Stimulated activated naive CD4-positive, alpha-beta T cell (primary cell): Measurements from ENCODE around the gene DUSP3.
"Not testable (repeated sequence)": the region's sequence is repeated elsewhere in the genome, so short reads cannot be mapped to it uniquely, and the experiment has no call there.

Experiments used
- DNase-seq, 6 experiments: peaks; one replicate each; lab custom pipeline; 2025; lab: John Stamatoyannopoulos, UW

DUSP3 gene

DNA sequence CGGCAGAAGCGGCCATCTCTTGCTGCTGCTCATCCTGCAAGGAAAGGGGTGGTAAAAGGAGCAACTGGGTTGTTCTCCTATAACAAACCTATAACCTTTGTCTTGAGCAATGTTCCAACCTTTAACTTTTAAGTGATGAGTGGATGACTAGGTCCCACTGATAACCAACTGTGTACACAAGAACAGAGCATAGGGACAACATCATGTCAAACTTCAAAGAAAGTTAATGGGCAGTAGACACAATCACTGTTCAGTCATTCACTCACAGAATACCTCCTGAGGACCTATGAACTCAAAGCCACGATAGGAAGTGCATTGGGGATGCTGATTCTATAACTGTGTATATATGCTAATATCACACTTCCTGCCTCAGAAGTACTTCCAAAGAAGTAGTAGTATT lies 23.1 kb upstream of the DUSP3 start:
- no peak for DNase-seq

DNA sequence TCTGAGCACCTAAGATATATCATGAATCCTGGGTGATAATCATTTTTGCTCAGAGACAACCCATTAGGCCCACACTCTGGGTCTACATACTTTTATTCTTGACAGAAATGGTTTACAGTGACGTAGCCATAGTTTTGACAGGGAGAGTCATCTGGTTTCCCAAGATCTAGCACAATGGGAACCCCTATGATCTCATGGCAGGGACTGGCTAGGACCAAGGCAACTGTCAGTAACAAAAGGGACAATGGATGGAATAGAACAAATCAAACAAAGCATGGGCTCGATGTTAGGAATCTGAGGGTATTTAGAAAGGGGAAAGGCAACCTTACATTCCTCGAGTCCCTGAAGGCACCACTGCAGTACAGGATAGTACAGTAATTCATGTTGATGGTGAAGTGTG lies 22.0 kb upstream of the DUSP3 start:
- DNase-seq = no peak

DNA sequence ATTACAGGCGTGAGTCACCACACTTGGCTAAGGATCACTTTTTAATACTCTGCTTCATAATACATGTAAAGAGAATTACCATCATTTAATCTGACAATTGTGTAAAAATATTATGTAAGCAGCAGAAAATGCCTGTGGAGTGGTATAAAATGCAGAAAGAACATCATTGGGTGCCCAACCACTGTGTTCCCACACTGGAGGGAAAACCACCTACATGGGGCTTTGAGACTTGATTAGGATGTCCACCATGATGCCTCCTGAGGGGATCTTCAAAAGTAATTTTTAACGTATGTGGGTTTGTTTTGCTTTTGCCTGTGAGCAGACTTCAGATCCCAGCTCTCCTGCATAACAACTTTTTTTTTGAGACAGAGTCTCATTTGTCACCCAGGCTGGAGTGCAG lies 20.3 kb upstream of the DUSP3 start:
- no peak for DNase-seq

DNA sequence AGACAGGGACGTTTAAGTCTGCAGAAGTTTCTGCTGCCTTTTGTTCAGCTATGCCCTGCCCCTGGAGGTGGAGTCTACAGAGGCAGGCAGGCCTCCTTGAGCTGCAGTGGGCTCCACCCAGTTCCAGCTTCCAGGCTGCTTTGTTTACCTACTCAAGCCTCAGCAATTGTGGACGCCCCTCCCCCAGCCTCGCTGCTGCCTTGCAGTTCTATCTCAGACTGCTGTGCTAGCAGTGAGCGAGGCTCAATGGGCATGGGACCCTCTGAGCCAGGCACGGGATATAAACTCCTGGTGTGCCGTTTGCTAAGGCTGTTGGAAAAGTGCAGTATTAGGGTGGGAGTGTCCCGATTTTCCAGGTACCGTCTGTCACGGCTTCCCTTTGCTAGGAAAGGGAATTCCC lies 19.2 kb upstream of the DUSP3 start:
- not testable (repeated sequence) for DNase-seq

DNA sequence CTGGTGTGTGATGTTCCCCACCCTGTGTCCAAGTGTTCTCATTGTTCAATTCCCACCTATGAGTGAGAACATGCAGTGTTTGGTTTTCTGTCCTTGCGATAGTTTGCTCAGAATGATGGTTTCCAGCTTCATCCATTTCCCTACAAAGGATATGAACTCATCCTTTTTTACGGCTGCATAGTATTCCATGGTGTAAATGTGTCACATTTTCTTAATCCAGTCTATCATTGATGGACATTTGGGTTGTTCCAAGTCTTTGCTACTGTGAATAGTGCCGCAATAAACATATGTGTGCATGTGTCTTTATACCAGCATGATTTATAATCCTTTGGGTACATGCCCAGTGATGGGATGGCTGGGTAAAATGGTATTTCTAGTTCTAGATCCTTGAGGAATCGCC lies 13.9 kb upstream of the DUSP3 start:
- not testable (repeated sequence) for DNase-seq

DNA sequence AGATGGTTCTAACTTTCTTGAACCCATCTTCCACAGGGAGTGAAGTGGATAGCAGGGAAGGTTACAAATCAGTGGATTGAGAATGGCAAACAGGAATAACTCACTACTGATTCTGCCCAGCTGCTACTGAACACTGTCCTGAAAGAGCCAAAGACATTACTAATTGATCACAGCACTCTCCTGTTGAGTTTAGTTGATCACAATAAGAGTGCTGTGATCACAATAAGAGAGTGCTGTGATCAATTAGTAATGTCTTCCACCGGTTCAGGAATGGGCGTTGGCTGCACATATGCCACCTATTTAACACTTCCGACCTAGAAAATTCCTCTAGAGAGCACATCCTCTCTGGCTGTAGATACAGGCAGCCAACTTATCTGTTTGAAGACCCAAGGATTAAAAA lies 12.8 kb upstream of the DUSP3 start:
- DNase-seq = no peak

DNA sequence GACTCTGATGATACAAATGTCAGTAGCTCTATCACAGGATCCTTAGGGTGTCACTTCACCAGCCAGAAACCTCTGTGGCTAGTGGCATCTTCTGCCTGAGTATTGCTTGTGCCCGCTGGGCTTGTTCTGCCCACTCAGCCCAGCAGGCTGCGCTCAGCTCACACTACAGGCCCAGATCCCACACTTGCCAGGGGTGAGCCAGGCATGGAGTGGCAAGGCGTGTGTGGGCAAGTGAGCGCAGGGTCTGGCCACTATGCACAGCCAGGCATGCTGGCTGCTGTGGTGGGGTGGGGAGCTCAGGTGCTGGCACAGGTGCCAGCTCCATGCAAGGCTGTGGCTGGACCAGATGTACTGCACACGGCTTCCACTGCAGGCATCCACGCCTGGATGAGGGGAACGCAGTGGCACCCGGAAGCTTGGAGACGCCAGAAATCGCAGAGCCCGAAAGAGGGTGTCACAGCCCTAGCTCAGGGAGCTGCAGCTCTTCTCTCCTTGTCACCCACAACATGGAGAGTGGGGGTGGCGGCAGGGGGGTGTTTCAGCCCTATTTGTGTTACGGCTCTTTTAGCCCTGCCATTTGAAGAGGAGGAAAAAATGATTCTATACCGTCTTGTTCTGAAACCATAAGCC lies 11.6 kb upstream of the DUSP3 start:
- DNase-seq = no peak

DNA sequence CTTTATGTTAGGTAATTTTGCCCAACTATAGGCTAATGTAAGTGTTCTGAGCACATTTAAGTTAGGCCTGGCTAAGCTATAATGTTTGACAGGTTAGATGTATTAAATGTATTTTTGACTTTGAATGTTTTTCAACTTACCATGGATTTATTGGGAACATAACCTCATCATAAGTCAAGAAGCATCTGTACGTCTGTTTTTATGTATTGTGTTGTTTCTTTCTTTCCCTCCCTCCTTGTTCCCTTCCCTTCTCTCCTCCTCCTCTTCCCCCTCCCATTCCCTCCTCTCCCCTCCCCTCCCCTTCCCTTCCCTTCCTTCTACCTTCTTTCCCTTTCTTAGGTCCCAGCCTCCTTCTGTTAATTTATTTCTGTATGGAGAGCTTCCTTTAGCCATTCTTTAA lies 10.7 kb upstream of the DUSP3 start:
- DNase-seq = no peak

DNA sequence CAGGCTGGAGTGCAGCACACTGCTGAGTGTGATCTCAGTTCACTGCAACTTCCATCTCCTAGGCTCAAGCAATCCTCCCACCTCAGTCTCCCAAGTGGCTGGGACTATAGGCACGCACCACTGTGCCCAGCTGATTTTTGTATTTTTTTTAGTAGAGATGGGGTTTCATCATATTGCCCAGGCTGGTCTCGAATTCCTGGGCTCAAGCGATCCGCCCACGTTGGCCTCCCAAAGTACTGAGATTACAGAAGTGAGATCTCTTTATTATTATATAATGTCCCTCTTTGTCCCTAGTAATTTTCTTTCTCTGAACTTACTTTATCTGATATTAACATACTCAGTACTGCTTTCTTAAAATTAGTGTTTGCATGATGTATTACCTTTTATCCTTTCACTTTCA lies 9.8 kb upstream of the DUSP3 start:
- DNase-seq = no peak

DNA sequence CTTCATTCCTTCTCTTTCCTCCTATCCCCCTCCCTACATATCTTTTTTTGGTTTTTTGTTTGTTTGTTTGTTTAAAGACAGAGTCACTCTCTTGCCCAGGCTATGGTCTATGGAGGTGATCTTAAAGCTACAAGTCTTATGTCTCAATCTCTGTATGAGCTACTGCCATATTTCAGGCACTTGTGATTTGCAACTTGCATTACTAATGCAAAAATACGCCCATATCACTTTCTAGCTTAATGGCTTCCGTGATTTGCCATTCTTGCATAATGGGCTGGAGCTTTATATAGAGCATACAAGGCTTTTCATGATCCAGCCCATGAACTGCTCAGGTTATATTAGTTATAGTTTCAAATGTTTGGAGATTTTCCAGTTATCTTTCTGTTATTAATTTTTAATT lies 9.0 kb upstream of the DUSP3 start:
- no peak for DNase-seq

DNA sequence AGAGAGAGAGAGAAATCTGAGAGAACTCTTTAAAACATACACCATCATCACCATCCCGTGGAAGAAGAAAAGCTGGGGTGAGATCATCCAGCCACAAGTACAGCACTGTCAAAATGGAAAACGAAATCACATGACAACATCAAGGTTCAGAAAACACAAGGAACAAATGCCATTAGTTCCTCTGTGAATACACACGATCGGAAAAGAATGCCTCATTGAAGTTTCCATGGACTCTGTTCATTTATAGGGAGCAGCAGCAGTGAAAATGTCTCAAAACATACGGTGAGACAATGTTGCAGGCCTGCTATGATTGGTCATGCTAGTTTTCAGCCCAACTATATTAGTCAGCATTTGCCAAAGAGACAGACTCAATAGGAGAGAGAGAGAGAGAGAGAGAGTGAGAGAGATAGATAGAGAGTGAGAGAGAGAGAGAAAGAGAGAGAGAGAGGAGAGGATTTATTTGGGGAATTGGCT lies 5.9 kb upstream of the DUSP3 start:
- DNase-seq = no peak

DNA sequence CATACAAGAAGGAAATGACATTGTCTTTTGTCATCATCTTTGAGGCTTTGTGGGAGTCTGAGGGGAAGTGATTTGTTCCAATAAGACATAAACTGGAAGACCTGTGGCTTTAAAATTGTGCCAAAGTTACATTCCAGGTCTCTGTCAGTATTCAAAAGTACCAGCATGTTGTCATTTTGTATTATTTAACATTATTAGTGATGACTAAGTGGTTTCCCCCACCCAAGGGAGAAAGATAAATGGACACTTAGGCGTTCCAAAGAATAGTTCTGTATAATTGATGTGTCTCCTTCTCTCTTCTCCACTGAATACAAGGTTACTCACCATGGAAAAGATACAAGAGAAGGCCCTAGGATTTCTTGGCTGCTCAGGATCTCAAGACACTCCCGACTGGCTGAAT lies 5.3 kb upstream of the DUSP3 start:
- DNase-seq = no peak

DNA sequence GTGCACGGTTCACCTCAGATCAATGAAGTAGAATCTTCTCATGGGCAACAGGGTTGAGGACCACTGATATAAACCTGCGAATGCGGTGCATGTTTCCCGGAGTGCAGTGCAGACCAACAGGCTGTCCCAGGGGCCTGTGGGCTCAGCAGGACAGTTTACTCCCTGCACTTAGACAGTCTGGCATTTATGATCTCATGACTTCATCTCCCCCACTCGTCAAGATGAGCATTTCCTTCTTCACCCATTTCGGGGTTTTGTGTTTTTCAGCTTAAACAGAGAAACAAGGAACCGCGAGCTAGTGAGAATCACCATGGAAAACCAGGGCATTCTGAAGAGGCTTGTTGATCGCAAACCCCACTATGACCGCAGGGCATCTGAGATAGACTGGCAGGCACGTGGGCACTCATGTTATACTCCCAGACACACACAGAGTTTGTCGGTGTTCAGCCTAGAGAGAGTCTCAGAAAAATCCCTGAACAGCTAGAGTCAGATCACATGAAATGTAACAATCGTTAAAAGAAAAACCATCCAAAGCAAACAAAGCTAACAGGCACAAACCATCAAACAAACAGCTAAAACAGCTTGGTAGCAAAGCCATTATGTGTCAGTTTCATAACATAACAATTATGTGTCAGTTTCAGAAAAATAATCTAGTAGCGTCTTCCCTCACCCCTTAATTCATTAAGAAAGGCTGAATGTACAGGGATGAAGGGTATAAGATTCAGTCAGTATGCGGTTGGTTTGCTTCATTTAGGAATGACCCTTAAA lies 4.3 kb upstream of the DUSP3 start:
- no peak for DNase-seq

DNA sequence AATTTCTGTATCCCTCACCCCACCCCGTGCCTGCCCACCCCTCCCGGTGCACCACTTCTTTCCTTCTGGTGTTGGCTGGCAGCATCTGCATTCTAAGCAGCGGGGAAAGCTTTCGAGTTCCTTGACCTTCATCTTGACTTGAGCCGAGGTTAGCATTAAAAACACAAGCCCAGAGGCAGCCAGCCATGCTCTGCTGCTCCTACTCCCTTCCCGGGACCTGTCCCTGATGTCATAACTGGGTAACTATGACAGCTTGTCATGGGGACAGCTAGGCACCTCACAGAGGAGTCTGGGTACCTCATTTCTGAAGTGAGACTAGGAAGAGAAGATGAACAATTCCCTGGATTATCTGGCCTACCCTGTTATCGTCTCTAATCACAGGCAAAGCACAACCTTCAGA lies 1.4 kb upstream of the DUSP3 start, which contains the start of gene CFAP97D1:
Gene CFAP97D1, plus strand, starts transcription at position 301 of the 400 bp plus-strand sequence. Its CDS starts 28 bp downstream, at position 329.
- no peak for DNase-seq

DNA sequence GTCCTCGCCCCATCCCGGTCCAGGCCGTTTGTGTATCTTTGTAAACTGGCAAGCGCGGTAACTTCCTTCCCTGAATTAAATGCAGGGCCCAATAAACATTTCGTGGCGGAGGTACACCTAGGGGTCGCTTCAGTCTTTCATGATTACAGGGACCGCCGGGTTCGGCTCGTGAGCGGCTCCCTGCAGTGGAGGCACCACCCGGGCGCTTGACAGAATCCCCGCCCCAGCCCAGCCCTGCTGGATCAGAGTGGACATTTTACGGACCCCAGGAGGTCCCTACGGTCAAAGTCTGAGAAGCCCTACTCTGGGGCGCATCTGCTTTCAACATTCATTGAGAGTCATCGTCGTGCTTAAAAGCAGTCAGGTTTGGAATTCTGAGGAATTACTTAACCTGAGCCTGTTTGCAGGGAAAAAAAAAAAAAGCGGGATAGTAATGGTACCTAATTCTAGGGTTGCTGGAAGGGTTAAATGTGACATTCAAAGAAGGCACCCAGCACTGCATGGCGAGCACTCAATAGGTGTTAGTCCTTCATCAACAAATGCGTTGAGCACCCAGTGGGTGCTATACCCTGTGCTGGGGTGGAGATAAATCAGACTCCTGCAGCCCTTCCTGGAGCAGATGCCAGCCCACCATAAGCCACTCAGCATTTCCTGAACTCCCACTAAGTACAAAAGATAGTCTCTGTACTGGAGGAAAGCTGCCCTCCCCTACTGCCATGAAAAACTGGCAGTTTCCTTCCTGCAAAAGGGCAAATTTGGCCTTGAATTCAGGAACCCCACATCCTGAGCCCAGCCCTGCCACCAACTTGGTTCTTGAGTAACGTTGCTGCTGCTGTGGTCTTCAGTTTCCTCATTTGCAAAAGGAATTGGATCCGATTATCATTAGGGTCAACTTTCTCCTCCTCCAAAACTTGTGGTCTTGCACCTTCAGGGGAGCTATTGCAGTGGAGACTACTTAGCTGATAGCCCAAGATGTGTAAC lies 658 bp upstream of the DUSP3 start:
- peak in 1 of 6 experiments; percentile 23 for DNase-seq

DNA sequence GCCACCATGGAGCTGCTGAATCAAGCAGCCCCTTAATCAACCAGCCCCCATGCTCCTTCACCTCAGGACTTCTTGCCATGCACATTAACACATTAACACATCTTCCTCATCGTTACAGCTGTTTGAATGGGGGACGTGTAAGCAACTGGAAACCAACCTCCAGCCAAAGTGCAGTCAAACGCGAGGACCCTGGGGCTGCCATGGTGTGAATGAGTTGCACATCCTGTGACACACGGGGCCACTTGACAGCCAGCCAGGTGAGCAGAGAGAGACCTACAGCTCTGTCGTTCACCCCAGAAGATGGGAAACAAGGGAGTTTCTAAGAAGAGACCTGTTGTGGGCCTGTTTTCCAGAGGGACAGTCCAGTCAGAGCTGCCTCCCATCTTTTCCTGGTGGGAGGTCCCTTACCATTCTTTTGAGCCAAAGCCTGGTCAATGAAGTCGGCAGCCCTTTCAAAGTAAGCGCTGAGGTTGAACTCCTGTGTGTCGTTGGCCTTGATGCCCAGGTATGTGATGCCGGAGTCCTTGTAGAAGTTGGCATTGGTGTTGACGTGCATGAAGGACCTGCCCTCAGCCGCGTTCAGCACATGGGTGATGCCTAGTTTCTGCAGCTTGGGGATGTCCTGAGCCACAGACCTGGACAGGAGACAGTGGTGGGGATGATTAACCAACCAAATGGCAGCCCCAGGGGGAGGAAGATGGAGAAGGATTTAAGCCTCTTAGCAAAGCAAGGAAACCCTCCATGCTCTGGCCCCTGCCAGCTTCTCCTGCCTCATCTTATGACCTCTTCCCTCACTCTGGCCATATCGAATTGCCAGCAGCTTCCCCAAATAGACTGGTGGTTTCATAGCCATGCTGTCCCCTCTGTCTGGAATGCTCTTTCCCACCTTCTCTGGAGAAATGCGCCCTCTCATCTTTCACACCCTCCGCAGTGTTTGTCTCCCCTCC lies 4.2 kb downstream of the DUSP3 start:
- DNase-seq = no peak

DNA sequence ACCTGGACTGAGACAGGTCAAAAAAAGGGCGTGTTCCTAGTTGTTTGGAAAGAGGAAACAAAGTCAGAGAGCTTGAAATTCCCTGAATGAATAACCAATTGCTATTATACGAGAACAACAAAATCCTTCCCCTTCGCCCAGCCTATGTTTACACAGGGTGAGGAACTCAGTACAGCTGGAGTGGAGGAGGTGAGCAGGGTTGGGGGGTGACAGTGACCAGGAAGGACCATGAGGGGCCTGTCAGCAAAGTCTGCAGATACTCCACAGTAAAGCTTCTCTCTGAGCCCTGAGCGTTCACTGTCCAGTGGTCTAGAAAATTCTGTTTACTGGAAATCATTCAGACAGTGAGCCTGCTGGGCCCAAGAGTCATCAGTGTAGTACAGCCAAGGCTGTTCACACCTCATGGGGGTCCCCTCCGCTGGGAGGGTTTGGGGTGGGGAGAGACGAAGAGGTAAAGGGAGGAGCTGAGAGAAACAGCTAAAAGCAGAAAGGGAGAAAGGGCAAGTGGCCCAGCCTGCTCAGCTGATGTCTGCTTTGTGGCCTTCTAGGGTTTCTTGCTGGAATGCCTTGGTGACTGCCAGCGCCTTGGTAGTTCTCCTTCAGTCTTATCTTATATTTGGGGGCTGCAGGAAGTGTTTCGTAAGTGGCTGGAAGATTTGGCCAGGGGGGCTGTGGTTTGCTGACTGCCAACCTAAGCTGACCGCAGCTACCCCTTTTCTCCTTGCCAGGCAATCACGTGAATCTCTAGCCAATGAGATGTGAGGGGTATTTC lies 5.7 kb downstream of the DUSP3 start:
- no peak for DNase-seq

DNA sequence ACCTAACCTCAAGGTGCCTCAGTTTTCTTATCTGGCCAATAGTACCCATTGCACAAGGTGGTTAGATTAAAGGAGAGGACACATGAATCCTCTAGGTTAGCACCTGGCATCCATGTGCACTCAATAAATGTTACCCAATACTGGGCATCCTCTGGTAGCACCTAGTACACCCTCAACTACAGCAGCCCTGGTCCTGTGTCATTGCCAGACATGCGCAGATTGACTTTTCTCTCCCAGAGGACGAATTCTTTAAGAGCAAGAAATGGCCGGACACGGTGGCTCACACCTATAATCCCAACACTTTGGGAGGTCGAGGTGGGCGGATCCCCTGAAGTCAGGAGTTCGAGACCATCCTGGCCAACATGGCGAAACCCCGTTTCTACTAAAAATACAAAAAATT lies 7.3 kb downstream of the DUSP3 start:
- no peak for DNase-seq

DNA sequence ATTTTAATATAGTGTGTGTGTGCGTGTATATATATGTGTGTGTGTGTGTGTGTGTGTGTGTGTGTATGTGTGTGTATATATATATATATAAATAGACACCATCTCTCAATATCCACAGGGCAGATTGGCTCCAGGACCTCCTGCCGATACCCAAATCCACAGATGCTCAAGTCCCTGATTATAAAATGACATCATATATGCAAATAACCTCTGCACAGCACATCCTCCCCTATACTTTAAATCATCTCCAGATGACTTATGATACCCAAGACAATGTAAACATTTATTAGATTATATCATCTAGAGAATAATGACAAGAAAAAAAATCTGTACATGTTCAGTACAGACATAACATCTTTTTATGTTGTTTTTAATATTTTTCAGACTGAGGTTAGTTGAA lies 7.8 kb downstream of the DUSP3 start:
- DNase-seq = no peak

DNA sequence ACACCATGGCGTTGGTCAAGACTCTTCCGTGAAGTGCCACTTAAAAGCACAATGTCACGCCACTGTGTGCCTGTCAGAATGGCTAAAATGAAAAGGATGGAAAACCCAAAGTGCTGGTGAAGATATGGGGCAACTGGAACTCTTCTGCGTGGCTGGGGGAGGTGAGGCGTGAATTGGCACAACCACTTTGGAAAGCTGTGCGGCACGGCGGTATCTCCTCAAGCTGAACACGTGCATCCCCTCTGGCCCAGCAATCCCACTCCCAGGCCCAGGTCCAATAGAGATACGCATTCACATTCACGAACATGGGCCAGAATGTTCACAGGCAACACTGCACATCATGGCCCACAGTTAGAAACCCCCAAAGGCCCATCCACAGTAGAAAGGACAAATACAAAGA lies 8.9 kb downstream of the DUSP3 start:
- DNase-seq = no peak

DNA sequence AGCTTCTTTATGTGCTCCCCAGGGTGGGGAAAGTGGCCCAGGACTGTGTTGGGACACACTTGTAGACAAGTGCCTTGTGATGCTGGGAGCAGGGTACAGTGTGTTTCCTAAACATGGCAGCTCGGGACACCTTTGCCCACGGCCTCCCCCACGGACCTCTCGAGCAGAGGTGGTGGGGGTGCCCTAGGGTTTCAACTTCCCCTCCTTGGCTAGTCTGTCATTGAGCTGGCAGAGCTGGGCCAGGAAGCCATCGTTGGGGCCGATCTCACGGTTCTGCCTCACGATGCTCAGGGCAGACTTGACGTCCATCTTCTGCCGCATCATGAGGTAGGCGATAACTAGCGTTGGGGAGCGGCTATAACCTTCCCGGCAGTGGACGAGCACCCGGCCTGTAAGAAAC lies 9.4 kb downstream of the DUSP3 start:
- DNase-seq = no peak
